GM21619 (cell line): ENCODE measurements around the gene DENND4B.
"Not testable (repeated sequence)": the region's sequence is repeated elsewhere in the genome, so short reads cannot be mapped to it uniquely, and the experiment has no call there.

ENCODE experiments used
- ATAC-seq: cut with Tn5 transposase; IDR thresholded peaks from one replicate; pipeline ENCODE4 v1.9.1; 2021; ENCODE audit not compliant: unreplicated experiment

The DENND4B gene

GRCh38 chr1:153928791-153929341 lies 17.7 kb downstream of the DENND4B start:
- ATAC-seq: no peak

GRCh38 chr1:153928245-153928644 lies 18.3 kb downstream of the DENND4B start:
- no peak for ATAC-seq

GRCh38 chr1:153926405-153926804 lies 20.1 kb downstream of the DENND4B start:
- ATAC-seq: no peak

- peak; percentile 91 for ATAC-seq
Observed at GRCh38 chr1:153922972-153923925, 23.3 kb downstream of the DENND4B start, which contains the start of gene GATAD2B. TSS of gene GATAD2B (minus strand) at chr1:153922972. CDS start at chr1:153828347, 94,625 bp downstream.

GRCh38 chr1:153922076-153922971 lies 24.2 kb downstream of the DENND4B start:
- ATAC-seq: peak; percentile 22

- no peak for ATAC-seq
Observed at GRCh38 chr1:153921803-153922075, 24.8 kb downstream of the DENND4B start.

- ATAC-seq: no peak
Observed at GRCh38 chr1:153921080-153921802, 25.3 kb downstream of the DENND4B start.

- ATAC-seq: no peak
Observed at GRCh38 chr1:153919876-153920852, 26.4 kb downstream of the DENND4B start.

GRCh38 chr1:153916297-153916696 lies 30.2 kb downstream of the DENND4B start:
- no peak for ATAC-seq

GRCh38 chr1:153912349-153912748 lies 34.2 kb downstream of the DENND4B start:
- no peak for ATAC-seq

- not testable (repeated sequence) for ATAC-seq
Observed at GRCh38 chr1:153910560-153910959, 36.0 kb downstream of the DENND4B start.

- ATAC-seq: no peak
Observed at GRCh38 chr1:153908071-153908470, 38.4 kb downstream of the DENND4B start.

GRCh38 chr1:153907134-153907533 lies 39.4 kb downstream of the DENND4B start:
- ATAC-seq: no peak

- ATAC-seq: no peak
Observed at GRCh38 chr1:153906396-153906795, 40.1 kb downstream of the DENND4B start.

GRCh38 chr1:153905908-153906307 lies 40.6 kb downstream of the DENND4B start:
- ATAC-seq: not testable (repeated sequence)

- no peak for ATAC-seq
Observed at GRCh38 chr1:153903841-153904455, 42.6 kb downstream of the DENND4B start.

GRCh38 chr1:153899509-153899908 lies 47.0 kb downstream of the DENND4B start:
- no peak for ATAC-seq

GRCh38 chr1:153895866-153896265 lies 50.7 kb downstream of the DENND4B start:
- not testable (repeated sequence) for ATAC-seq

- not testable (repeated sequence) for ATAC-seq
Observed at GRCh38 chr1:153891042-153891441, 55.5 kb downstream of the DENND4B start.
